ENCODE data around the gene SUB1.
"Not testable (repeated sequence)": the region's sequence is repeated elsewhere in the genome, so short reads cannot be mapped to it uniquely, and the experiment has no call there.

Gene SUB1

GRCh38 chr5:32585446-32586275, at the start of gene SUB1:
Gene SUB1 (plus strand): TSS chr5:32585557. CDS start chr5:32588513, 2,956 bp downstream.
- peak; percentile 95 for DNase-seq (ENCODE audit: low spot score)

GRCh38 chr5:32536246-32536645, 49.1 kb upstream of the SUB1 start:
- DNase-seq (ENCODE audit: low spot score) = no peak

DNA sequence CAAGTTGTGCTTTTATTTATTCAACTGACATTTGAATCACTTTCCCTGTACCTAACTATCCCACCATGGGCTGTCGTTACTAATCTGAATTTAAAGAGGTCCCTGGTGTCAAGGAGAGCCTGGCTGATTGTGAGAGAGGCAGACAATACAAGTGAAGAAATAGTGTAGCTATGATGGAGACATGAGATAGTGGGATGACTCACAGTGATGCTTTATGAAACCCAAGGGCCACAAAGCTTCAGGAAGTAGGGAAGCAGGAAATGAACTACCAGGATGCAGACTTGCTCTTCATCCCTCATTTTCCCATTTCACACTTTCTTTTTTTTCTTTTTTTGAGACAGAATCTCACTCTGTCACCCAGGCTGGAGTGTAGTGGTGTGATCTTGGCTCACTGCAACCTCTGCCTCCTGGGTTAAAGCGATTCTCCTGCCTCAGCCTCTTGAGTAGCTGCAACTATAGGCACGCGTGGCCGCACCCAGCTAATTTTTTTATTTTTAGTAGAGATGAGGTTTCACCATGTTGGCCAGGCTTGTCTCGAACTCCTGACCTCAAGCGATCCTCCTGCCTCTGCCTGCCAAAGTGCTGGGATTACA, 47.8 kb upstream of the SUB1 start:
- peak; percentile 13 for DNase-seq (ENCODE audit: low spot score)

- DNase-seq (ENCODE audit: low spot score) = no peak
These were observed 47.3 kb upstream of the SUB1 start for GRCh38 chr5:32538031-32538547.

DNA sequence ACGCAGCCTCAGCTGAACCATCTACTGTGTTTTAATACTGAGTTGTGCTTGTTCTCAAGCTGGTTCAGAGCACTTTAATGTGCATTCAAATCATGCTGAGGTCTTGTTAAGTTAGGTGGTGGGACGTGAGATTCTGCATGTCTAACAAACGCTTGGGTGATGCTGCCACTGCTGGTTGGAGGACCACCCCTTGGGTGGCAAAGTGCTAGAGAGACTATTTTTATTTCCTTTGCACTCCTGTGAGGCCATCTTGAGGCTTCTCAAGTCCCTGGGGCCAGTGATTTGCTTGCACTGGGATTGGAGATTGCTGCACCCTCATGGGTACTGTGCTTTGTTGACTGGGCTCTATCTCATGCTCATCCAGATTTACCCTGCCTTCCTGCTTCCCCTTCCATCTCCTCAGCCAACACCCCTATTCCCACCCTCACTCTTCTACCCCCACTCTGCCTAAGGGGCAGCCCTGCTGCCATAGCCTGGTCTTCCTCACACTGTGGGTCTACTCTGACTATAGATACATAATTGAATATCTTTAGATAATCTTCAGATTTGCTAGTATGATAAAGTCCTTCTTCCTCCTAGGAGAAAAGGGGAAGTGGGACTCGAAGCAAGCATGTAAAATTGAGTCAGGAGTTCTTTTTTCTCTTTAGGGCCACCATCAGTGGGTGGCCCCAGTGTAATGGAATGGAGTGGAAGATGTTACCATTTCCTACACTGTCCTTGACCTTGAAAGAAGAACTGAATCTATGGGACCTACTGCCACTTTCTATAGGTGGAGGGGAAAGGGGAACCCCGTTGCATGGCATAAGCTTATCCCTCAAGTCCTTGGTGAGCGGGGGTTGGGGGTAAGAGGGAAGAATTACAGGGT, 45.1 kb upstream of the SUB1 start:
- DNase-seq (ENCODE audit: low spot score) = no peak

- DNase-seq (ENCODE audit: low spot score) = no peak
These were observed 44.1 kb upstream of the SUB1 start for GRCh38 chr5:32541241-32541640.

DNA sequence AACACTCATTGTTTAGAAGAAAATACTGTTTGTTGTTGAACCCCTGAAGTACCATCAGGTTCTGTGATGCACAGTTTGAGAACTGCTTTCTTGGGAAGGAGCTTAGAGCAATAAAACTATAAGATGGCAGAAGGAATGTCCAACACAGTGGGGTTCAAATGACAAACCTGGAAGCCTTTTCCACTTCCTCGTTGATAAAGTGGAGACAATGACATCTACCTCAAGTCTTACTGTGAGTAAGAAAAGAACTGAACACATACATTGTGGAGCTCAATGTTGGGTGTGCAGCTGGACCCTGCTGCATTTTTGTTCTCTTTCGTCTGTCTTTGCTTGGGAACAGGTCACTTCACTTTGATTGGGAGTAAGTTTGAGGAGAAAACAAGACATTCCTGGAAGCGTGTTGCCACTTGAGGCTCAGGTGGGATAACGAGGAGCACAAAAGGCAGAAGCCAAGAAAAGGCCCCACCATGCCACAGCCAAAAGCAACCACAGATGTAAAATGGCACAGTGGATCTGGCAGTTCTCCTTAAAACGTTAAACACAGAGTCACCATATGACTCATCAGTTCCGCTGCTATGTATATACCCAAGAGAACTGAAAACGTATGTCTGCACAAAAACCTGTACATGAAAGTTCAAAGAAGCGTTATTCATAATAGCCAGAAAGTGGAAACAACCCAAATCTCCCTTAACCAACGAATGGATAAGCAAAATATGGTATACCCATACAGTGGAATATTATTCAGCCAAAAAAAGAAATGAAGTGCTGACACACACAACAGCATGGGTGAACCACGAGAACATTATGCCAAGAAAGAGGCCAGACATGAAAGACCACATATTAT, 42.9 kb upstream of the SUB1 start:
- no peak for DNase-seq (ENCODE audit: low spot score)

DNA sequence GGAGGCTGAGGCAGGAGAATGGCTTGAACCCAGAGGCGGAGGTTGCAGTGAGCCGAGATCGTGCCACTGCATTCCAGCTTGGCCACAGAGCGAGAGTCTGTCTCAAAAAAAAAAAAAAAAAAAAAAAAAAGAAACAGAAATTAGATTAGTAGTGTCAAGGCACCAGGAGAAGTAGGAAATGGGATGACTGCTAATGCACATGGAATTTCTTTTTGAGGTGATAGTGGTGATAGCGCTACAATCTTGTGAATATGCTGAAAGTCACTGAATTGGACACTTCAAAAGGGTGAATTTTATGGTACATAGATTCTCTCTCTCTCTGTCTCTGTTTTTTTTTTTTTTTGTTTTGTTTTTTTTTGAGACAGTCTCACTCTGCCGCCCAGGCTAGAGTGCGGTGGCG, 42.1 kb upstream of the SUB1 start:
- DNase-seq (ENCODE audit: low spot score) = no peak

DNA sequence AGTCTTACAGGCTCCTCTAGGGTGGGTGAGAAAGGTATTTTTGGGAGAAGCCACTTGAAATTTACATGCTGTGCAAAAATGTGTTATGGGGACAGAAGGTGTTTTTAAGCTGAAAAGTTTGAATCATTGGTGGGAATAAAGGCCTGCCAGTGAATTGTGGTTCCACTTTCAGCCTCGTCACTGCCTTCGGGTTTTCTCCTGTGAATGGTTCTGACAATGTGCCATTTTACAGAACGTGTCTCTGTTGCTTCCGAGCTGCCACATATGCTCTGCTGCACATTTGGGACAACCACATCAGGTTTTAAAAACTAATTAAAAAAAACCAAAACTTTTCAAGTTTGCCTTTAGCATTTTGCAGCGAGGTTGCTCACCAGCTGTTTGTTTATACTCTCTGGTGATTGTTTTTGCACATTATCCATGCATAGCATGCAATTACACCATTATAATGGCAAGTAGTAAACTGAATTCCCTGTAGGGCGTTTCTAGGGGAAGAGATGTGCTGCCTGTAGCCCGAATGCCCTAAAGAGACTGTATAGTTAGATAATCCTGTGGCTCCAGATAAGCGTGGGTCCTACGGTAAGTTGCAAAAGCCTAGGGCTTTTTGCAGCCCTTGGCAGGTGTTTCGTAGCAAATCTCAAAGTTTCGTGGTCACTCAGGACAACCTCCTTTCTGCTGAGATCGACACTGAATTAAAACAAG, 40.1 kb upstream of the SUB1 start:
- DNase-seq (ENCODE audit: low spot score) = no peak

DNA sequence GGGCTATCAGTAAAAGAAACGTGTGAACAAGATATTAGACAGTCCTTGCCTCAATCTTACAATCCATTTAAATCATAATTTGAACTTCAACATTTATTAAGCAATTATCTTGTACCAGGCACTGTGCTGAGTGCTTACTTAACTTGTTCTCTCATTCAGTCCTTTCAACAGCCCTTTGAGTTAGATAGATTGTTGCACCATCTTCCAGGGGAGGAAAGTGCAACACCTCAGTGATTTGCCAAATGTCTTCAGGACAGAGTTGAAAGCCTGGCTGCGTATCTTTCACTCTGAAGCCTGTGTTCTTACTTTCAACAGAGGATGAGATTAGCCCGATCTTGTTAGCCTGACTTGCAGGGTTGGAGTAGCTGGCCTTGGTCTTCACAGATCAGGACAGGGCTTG, 34.2 kb upstream of the SUB1 start:
- no peak for DNase-seq (ENCODE audit: low spot score)

DNA sequence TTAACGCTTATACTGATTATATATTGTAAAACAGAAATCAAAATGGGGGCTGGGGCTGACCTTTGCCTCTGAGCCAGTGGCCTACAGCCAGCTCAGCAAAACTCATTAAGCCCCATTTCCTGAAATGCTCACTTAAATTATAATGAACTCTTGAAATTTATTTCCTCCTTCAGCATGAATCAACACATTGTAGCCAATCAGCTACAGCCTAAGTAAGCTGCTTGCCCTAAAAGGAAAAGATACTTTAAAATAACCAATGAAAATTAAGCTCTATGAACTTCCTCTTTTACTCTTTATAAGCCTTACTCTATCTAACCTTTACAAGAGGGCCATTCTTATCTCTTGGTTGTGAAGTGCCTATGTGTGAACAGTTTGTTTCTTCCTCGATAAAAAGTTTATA, 33.5 kb upstream of the SUB1 start:
- DNase-seq (ENCODE audit: low spot score) = no peak

GRCh38 chr5:32552491-32552890, 32.9 kb upstream of the SUB1 start:
- not testable (repeated sequence) for DNase-seq (ENCODE audit: low spot score)

GRCh38 chr5:32552936-32553335, 32.4 kb upstream of the SUB1 start:
- DNase-seq (ENCODE audit: low spot score) = no peak

- not testable (repeated sequence) for DNase-seq (ENCODE audit: low spot score)
These were observed 31.1 kb upstream of the SUB1 start for GRCh38 chr5:32554181-32554780.

GRCh38 chr5:32556543-32556942, 28.8 kb upstream of the SUB1 start:
- DNase-seq (ENCODE audit: low spot score) = not testable (repeated sequence)

DNA sequence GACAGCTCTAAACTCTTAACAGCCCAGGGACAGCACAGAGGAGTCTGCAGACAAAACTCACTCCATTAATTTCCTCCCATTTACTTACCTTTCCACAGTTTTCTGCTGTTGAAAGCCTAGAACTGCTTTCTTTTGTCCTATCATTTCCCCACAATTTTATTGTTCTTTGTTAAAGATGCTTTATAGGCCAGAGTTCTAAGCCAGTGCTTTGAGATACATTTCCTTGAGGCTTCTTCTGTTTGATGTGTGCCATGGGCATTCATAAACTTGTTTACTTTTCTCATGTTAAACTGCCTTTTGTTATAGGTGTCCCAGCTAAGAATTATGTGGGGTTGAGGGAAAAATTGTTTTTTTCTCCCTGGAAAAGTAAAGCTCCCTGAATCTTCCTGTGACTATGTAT, 25.9 kb upstream of the SUB1 start:
- DNase-seq (ENCODE audit: low spot score) = no peak

DNA sequence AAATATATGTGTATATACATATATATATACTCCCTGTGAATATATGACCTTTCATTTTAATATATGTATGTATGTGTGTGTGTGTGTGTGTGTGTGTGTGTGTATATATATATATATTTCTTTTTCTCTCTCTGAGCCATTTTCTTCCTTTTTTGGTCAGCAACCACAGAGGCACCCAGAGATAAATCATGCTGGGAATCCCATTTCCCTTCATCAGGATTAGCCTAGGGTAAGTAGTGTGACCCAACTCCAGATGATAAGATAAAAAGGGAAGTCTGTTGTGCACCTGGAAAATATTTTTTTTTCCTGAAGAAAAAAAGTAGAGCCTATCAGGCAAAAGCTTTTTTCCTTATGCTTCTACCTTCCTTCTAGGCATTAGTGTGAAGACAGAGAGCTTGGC, 25.4 kb upstream of the SUB1 start:
- DNase-seq (ENCODE audit: low spot score) = no peak

DNA sequence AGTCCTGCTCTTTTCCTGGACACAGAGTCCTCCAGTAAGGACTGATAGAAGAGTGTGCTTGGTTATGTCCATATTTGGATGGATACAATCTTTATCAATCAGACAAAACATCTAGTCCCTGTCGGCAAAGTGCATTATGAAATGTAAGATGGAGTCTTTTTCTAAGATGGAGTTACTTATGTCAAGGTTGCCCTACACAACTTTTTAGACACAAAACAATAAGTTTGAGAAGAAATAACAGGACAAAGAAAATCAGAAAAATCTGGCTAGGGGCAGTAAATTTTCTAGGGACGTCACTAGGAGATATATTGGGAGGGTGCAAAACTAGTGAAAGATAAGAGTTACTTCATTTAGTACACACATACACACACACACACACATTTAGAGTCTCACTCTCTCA, 23.3 kb upstream of the SUB1 start:
- no peak for DNase-seq (ENCODE audit: low spot score)

DNA sequence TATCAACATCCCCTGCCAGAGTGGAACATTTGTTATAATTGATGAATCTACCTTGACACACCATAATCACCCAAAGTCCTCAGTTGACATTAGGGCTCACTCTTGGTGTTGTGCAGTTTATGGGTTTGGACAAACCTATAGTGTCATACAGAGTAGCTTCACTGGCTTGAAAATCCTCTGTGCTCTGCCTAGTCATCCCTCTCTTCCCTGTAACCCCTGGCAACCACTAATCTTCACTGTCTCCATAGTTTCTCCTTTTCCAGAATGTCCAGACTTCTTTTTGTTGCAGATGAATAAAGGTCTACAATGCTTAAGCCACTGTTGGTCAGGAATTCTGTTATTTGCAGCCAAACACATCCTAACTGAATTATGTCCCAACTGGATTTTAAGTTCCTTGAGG, 22.5 kb upstream of the SUB1 start:
- DNase-seq (ENCODE audit: low spot score) = no peak

GRCh38 chr5:32563614-32564013, 21.7 kb upstream of the SUB1 start:
- no peak for DNase-seq (ENCODE audit: low spot score)

DNA sequence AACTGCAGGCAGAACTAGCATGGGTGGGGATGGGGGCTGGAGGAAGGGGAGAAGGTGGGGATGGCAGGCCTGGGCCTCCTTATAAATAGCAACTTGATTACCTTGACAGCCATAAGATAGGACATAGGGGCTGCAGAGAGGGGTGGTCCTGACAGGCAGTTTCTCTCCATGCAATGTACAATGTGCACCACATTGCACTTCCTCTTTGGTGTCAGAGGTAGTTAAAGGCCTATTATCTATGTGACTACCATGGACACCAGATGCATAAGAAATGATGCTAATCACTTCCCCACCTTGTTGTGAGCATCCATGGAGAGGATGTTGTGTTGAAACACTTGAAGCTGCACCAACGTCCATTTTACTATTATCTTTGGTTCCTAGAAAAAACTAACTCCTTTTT, 20.2 kb upstream of the SUB1 start:
- no peak for DNase-seq (ENCODE audit: low spot score)

Measured in LoVo (cell line).